ENCODE results near the gene GPBAR1. TPM values are rescaled to one million over a fixed set of nuclear protein-coding genes. Genes with fewer than 3 reads are reported as not detected.

Gene GPBAR1
- total and polyA plus RNA-seq, 9 of the 15 experiments (the other 6 are each of a cell fraction or from before 2014, with no cell fraction given): not detected

DNA sequence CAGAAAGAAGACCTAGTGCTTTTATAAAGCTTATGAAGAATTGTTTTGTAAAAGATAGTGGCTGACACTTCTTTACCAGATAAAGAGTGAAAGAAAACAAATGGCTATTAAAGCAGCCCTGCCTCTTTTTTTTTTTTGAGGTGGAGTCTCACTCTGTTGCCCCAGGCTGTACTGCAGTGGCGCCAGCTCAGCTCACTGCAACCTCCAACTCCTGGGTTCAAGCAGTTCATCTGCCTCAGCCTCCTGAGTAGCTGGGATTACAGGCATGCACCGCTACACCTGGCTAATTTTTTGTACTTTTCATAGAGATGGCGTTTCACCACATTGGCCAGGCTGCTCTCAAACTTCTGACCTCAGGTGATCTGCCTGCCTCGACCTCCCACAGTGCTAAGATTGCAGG is 31.0 kb upstream of the GPBAR1 start:
- no peaks in the 10 kb centered on the region for H3K9me1 ChIP-seq (ENCODE audit: control insufficient read depth, insufficient read depth, low read length)
- ChIA-PET POLR2A (interaction anchor here (0.6 to 1.3 kb wide), 2 partner anchors 14 to 876 kb away, joined by 3 read pairs; no protein-coding TSS in a partner anchor), CTCF (ENCODE audit: low intra/inter-chr PET ratio) (interaction anchor here (0.6 kb wide), 1 partner anchor 1927 kb away, joined by 3 read pairs; no protein-coding TSS in a partner anchor)
- H3K4me2 ChIP-seq (ENCODE audit: insufficient read depth, low read length): no peak overlapping the region
- no peaks in the 10 kb centered on the region for H3K79me2 ChIP-seq (ENCODE audit: control insufficient read depth, insufficient read depth, low read length)
- no peak for ATAC-seq
- no peaks in the 10 kb centered on the region for H3K9me3 ChIP-seq (replicated peaks; ENCODE audit: control insufficient read depth, insufficient read depth, low read depth, low read length)
- H3K9ac ChIP-seq (ENCODE audit: insufficient read depth in 1 of 2, low read depth in 2 of 2, low read length in 2 of 2): no peak overlapping the region
- H3K27me3 ChIP-seq (ENCODE audit: control insufficient read depth in 2 of 2, insufficient read depth in 2 of 2, low read length in 2 of 2): no peaks in the 10 kb centered on the region
- H3K36me3 ChIP-seq (ENCODE audit: control insufficient read depth, insufficient read depth, low read length): peaks cover 73% of the 10 kb centered on the region
- H3K4me1 ChIP-seq (replicated peaks in 1 of 2; ENCODE audit: control insufficient read depth in 2 of 2, insufficient read depth in 2 of 2, low read length in 2 of 2): no peaks in the 10 kb centered on the region; a peak in 1 of 5 replicates
- TF ChIP-seq ZNF695 (CRISPR knock-in tag; IDR thresholded peaks at IDR 0.05): no peak
- peak; percentile 61; the same call in 1 of the 2 replicates for TF ChIP-seq ZBTB33 (CRISPR knock-in tag; IDR thresholded peaks at IDR 0.05)
- intact Hi-C loops (cut with micrococcal nuclease) (no loop called here), in situ Hi-C loops (cut with MboI) (no loop called here)
- no peak for FAIRE-seq
- H3K27ac ChIP-seq (ENCODE audit: extremely low read depth, low read depth, low read length): peak overlapping the region; percentile 7; the same call in 1 of the 3 replicates
- WGBS (ENCODE audit: insufficient coverage, low coverage, missing lambda C conversion rate): 90% methylated on average over 2 of the region's 4 CpGs
- H2AFZ ChIP-seq (ENCODE audit: low read depth, low read length): no peak overlapping the region
- no peaks in the 10 kb centered on the region for H4K20me1 ChIP-seq (replicated peaks; ENCODE audit: control insufficient read depth, insufficient read depth, low read length)
- no peak overlapping the region for H3K4me3 ChIP-seq
- no peak for DNase-seq (ENCODE audit: extremely low read depth in 1 of 4, low spot score in 3 of 4)
- no TSS peak for BruUV-seq (replicated peaks)

DNA sequence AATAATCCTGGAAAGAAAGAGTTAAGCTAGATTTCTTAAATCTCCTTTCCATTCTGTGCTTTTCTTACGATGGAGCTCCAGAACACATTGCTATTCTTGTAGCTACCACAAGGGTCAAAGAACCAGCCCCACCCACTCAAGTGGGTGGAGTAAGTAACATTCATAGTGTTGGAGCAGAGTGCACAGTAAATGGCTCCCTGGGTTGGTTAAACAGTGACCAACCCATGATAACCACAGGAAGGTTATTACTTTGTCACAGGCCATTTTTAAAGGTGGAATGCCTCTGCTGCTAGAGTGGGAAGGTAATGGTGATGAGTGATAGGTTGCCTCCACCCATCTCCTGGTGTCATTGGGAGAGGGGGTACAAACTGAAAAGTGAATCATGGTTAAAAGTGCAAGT is 29.9 kb upstream of the GPBAR1 start:
- in situ Hi-C loops (cut with MboI) (no loop called here), intact Hi-C loops (cut with micrococcal nuclease) (no loop called here)
- Histone ChIP-seq H4K20me1 (replicated peaks; ENCODE audit: control insufficient read depth, insufficient read depth, low read length) (no peaks in the 10 kb centered on the region), H3K79me2 (ENCODE audit: control insufficient read depth, insufficient read depth, low read length) (no peaks in the 10 kb centered on the region), H3K4me3 (no peak overlapping the region), H3K36me3 (ENCODE audit: control insufficient read depth, insufficient read depth, low read length) (peaks cover 73% of the 10 kb centered on the region), H3K4me2 (ENCODE audit: insufficient read depth, low read length) (no peak overlapping the region), H3K27me3 (ENCODE audit: control insufficient read depth in 2 of 2, insufficient read depth in 2 of 2, low read length in 2 of 2) (no peaks in the 10 kb centered on the region), H3K27ac (ENCODE audit: extremely low read depth, low read depth, low read length) (no peak overlapping the region), H3K9me1 (ENCODE audit: control insufficient read depth, insufficient read depth, low read length) (no peaks in the 10 kb centered on the region), H3K4me1 (replicated peaks in 1 of 2; ENCODE audit: control insufficient read depth in 2 of 2, insufficient read depth in 2 of 2, low read length in 2 of 2) (no peaks in the 10 kb centered on the region; a peak in 1 of 5 replicates), H2AFZ (ENCODE audit: low read depth, low read length) (no peak overlapping the region), H3K9ac (ENCODE audit: insufficient read depth in 1 of 2, low read depth in 2 of 2, low read length in 2 of 2) (no peak overlapping the region), H3K9me3 (replicated peaks; ENCODE audit: control insufficient read depth, insufficient read depth, low read depth, low read length) (no peaks in the 10 kb centered on the region)
- 18% methylated on average over 1 of the region's 1 CpG for WGBS (ENCODE audit: insufficient coverage, low coverage, missing lambda C conversion rate)
- ChIA-PET CTCF (ENCODE audit: low intra/inter-chr PET ratio) (no interaction called here), POLR2A (interaction anchor here (0.7 to 1.2 kb wide), 2 partner anchors 26 to 40 kb away, joined by 3 to 6 read pairs; partner anchors contain the start of gene PNKD)
- DNase-seq (ENCODE audit: extremely low read depth in 1 of 4, low spot score in 3 of 4) (peak in 3 of 4 experiments; percentile 19 to 59 (median 25)), ATAC-seq (peak; percentile 95), FAIRE-seq (peak; percentile 73)
- BruUV-seq (replicated peaks): no TSS peak
- TF ChIP-seq, protein P1, sequence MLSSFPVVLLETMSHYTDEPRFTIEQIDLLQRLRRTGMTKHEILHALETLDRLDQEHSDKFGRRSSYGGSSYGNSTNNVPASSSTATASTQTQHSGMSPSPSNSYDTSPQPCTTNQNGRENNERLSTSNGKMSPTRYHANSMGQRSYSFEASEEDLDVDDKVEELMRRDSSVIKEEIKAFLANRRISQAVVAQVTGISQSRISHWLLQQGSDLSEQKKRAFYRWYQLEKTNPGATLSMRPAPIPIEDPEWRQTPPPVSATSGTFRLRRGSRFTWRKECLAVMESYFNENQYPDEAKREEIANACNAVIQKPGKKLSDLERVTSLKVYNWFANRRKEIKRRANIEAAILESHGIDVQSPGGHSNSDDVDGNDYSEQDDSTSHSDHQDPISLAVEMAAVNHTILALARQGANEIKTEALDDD (IDR thresholded peaks at IDR 0.05): peak; percentile 82
- TF ChIP-seq SREBF1 (IDR thresholded peaks at IDR 0.05; ENCODE audit: borderline replicate concordance, low read depth, low read length) (no peak), ZNF41 (CRISPR knock-in tag; conservative IDR thresholded peaks at IDR 0.05) (no peak), EGR1 (conservative IDR thresholded peaks at IDR 0.05) (peak; percentile 52), ZNF121 (CRISPR knock-in tag; conservative IDR thresholded peaks at IDR 0.05) (no peak), MCM7 (IDR thresholded peaks at IDR 0.05) (no peak), SOX6 (IDR thresholded peaks at IDR 0.05) (no peak), MEF2A (IDR thresholded peaks at IDR 0.05; ENCODE audit: control insufficient read depth, low read depth, low read length) (no peak), CTCF (IDR thresholded peaks at IDR 0.05 in 2 of 3, conservative IDR thresholded peaks at IDR 0.05 in 1 of 3; ENCODE audit: insufficient read depth in 2 of 3, low read depth in 1 of 3, low read length in 3 of 3) (peak; percentile 10 to 18 (median 16); a peak in 2 of 6 replicates), ERF (CRISPR knock-in tag; IDR thresholded peaks at IDR 0.05) (no peak)

Data from K562 (cell line).